HTERT RPE-1 (cell line): ENCODE measurements around the gene TM2D1.

Experiments
- in situ Hi-C: fragments of 300-500 bp; cut with MboI; formaldehyde crosslinking; loops from 4 replicates; pipeline ENCODE4 v1.14.3; 2020; ENCODE audit warnings: low sequenced_read_pairs

TM2D1 gene

GRCh38 chr1:61645476-61645875 is 79.5 kb downstream of the TM2D1 start:
- in situ Hi-C loops, result no loop called here

GRCh38 chr1:61644303-61644702 is 80.6 kb downstream of the TM2D1 start:
- in situ Hi-C loops, result no loop called here

DNA sequence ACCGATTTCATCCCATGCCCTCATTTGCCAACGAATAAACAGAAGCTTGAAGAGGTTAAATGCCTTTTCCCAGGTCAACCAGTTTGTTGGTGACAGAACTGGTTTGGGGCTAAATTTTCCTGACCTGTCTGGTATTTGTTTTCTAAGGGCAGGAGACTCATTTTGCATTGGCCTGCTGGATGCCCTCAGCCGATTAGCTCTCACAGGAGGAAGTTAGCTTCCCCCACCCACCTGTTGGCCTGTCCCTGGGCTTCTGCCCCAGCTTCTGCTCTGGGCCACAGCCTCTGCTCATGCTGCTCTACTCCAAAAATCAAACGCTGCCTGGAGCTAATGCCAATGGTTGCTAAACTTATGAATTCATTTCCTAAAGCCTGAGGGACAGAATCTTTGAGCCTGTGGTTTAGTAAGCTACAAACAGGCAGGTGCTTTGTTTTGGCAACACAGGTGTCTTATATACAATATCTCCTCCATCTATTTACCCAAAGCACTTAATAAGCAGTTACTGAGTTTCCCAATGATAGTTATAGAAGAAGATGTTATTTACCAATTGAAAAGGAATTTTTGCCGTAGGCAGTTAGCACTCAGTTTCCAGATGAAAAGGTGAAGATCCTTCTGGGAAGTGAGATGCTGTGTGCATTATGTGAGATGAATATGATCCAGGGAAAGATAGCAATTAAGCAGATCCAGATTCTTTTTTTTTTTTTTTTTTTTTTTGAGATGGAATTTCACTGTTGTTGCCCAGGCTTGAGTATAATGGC is 82.3 kb downstream of the TM2D1 start:
- in situ Hi-C loops, result no loop called here

DNA sequence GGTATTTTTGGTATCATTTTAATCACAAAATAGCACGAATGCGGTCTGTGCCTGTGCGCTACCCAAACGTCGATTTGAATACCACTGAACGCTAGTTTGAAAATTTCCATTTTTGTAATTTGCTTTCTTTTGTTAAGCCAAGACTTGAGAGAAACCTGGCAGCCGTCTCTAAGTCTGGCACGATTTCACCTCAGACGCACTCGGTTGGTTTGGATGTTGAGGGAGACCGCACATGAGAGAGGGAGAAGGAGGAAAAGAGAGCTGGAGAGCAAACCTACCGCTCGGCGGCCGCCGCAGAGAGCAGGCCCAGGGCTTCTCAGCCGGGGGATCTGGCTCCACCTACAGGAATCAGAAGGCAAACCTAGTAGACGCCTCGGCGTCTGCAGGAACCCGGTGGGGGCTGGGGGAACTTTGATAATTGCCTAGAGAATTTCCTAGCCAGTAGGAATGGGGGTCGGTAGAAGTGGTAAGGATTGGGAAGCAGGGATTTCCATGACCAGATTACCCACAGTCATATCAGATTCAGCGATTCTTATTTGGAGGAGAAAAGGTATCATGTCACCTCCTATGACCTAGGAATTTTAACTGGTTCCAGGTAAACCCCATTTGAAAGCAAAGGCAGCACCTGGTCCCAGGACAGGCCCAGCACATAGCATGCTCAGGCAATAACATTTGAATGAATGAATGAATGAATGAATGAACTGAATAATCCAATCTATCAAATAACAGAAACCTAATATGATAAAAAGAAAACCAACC is 83.2 kb downstream of the TM2D1 start:
- in situ Hi-C loops, result no loop called here

- in situ Hi-C loops, result no loop called here
Observed at GRCh38 chr1:61640531-61641530, 84.1 kb downstream of the TM2D1 start.

- in situ Hi-C loops, result no loop called here
Observed at GRCh38 chr1:61639608-61640336, 85.2 kb downstream of the TM2D1 start.

DNA sequence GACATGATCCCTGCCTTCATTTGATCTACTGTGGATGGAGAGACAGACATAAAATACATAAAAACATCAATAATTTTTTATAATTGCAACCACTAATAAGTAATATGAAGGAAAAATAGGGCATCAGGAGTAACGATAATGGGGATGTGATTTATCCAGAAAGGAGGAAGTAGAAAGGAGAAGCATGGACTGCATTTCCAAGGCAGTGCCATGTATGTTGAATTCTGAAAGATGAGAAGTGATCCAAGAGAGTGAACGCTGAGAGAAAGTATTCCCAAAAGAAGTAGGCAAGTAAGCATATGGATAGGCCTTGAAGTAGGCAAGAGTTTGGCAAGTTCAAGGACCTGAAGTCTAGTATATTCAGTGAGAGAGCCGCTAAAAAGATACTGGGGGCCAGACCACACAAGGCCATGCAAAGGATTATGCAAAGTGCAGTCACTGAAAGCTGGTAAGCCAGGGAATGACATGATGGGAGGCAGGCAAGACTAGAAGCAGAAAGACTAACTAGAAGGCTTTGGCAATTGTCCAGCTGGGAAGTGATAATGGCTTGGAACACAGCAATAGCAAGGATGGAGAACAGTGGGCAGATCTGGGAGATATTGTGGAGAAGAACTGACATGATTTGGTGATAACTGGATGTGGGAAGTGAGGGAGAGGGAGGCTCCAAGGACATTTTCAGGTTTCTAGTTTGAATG is 85.9 kb downstream of the TM2D1 start:
- in situ Hi-C loops, result no loop called here

DNA sequence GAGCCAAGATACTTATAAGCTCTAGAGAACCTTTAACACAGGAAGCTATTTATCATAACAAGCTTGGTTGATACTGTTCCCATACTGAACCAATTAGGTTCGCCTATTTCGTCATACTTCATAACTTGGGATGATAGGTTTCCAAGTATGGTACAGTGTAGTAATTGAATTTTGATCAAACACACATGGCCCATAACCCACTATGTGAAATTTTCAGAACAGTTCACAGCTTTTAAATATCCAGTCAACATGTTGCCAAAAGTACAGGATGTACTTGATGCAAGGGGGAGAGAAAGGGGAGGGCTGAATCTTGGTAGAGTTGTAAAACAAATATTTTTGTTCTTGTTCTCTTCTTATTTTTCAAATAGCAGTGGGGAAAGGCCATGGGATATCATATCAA is 86.6 kb downstream of the TM2D1 start:
- in situ Hi-C loops, result no loop called here

DNA sequence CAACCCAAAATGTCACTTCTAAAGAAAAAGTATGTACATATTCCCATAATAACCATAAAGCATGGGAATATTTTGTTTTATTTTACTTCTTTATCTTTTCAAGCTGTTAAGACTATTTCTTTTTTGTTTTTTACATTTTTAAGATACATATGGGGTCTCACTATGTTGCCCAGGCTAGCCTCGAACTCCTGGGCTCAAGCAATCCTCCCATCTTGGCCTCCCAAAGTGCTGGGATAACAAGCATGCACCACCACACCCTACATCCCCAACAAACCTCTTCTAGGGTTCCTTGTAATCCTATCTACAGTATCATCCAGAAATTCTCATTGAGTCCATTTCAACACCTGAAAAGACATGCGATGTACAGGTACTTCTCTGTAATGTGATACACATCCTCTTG is 87.5 kb downstream of the TM2D1 start:
- in situ Hi-C loops, result no loop called here

DNA sequence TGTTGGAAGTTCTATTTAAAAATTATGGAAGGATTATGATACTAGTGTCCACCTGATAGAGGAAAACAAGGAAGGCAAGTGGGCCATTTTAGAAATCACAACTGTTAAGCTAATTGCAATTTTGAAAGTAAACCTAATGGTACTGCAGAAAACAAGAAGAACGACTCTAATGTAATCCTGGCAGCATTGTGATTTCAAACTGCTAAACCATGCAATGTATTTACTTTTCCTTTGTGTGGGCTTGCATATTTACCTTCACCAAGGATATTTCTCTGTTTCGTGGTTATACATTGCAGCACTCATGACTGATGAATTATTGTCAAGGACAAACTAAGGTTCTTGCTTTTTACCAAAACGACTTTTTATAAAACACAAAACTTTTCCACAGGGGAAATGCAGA is 88.1 kb downstream of the TM2D1 start:
- in situ Hi-C loops, result no loop called here

DNA sequence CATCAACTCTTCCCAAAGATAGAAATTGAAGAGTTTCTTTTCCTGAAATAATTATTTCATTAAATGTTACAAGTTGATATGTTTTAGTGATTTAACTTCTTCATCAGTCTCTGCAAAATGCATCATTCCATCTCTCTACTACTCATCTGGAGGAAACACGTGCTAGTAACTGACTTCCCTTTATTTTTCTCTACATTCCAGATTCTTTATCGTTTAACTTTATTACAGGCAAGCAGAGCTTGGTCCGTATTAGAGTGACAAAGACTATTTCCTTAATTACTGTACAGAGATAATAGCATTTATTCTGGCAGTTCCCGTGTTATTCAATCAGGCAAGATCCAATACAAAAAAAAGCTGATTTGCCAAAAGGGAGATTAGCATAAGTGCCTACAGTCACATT is 88.6 kb downstream of the TM2D1 start:
- in situ Hi-C loops, result no loop called here

GRCh38 chr1:61635557-61635956 is 89.4 kb downstream of the TM2D1 start:
- in situ Hi-C loops, result no loop called here

GRCh38 chr1:61631436-61631835 is 93.5 kb downstream of the TM2D1 start:
- in situ Hi-C loops, result no loop called here
